Bronchial epithelial cell (primary cell): Measurements from ENCODE around the gene CDKL4. TPM values are rescaled to one million over a fixed set of nuclear protein-coding genes. Genes with fewer than 3 reads are reported as not detected.
"Not testable (repeated sequence)": the region's sequence is repeated elsewhere in the genome, so short reads cannot be mapped to it uniquely, and the experiment has no call there.

ENCODE experiments used
- DNase-seq: peaks from one replicate; pipeline ENCODE4 v3.0.0-alpha.2; 2010; ENCODE audit warnings: low read depth
- FAIRE-seq: peaks from 2 replicates; lab custom pipeline; 2011; peaks lifted over from hg19 to GRCh38; lab: Jason Lieb, UNC
- H3K27me3 ChIP-seq: 2 replicates; pipeline ENCODE4 v1.5.1; 2011; ENCODE audit warnings: low read length; ENCODE audit not compliant: control insufficient read depth, insufficient read depth
- H3K36me3 ChIP-seq: 2 replicates; pipeline ENCODE4 v1.5.1; 2011; ENCODE audit warnings: low read length; ENCODE audit not compliant: control insufficient read depth, insufficient read depth
- H3K4me3 ChIP-seq: 2 replicates; pipeline ENCODE4 v1.5.1; 2011; ENCODE audit warnings: mild to moderate bottlenecking, low read depth, low read length, control low read depth
- total RNA-seq: library from RNA; depleted of rRNA; stranded (reverse); fragments of >200 nt; gene quantifications from 2 replicates; pipeline ENCODE4 v1.2.1, GENCODE V29; 2014
- TF ChIP-seq, protein P1 (sequence below): IDR thresholded peaks from 2 replicates; pipeline ENCODE4 v1.5.1; 2011; ENCODE audit warnings: mild to moderate bottlenecking, moderate library complexity, low read length, control low read depth, inconsistent platforms; ENCODE audit not compliant: insufficient read depth, severe bottlenecking

CDKL4 gene
- total RNA-seq, 1 donor from 2014 or later: 0.26 TPM

DNA sequence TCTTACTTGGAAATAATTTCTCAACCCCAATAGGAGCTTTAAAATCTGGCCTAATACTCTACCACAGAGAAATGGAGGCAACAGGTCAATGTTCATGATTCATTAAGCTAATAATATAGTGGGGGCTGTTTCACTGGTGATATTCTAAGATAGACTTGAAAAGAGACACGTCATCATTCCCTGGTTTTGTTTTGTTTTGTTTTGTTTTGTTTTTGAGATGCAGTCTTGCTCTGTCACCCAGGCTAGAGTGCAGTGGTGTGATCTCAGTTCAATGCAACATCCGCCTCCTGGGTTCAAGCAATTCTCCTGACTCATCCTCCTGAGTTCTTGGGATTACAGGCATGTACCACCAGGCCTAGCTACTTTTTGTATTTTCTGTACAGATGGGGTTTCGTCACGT lies 85.4 kb downstream of the CDKL4 start:
- Histone ChIP-seq H3K4me3 (no peak overlapping the region), H3K36me3 (no peaks in the 10 kb centered on the region), H3K27me3 (peaks cover 1% of the 10 kb centered on the region)
- DNase-seq (peak; percentile 20), FAIRE-seq (no peak)
- TF ChIP-seq, protein P1, sequence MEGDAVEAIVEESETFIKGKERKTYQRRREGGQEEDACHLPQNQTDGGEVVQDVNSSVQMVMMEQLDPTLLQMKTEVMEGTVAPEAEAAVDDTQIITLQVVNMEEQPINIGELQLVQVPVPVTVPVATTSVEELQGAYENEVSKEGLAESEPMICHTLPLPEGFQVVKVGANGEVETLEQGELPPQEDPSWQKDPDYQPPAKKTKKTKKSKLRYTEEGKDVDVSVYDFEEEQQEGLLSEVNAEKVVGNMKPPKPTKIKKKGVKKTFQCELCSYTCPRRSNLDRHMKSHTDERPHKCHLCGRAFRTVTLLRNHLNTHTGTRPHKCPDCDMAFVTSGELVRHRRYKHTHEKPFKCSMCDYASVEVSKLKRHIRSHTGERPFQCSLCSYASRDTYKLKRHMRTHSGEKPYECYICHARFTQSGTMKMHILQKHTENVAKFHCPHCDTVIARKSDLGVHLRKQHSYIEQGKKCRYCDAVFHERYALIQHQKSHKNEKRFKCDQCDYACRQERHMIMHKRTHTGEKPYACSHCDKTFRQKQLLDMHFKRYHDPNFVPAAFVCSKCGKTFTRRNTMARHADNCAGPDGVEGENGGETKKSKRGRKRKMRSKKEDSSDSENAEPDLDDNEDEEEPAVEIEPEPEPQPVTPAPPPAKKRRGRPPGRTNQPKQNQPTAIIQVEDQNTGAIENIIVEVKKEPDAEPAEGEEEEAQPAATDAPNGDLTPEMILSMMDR: no peak

GRCh38 chr2:39156846-39157245 lies 86.9 kb downstream of the CDKL4 start:
- FAIRE-seq: no peak
- H3K36me3 ChIP-seq: no peaks in the 10 kb centered on the region
- TF ChIP-seq, protein P1: no peak
- no peak for DNase-seq
- no peaks in the 10 kb centered on the region for H3K27me3 ChIP-seq
- no peak overlapping the region for H3K4me3 ChIP-seq

DNA sequence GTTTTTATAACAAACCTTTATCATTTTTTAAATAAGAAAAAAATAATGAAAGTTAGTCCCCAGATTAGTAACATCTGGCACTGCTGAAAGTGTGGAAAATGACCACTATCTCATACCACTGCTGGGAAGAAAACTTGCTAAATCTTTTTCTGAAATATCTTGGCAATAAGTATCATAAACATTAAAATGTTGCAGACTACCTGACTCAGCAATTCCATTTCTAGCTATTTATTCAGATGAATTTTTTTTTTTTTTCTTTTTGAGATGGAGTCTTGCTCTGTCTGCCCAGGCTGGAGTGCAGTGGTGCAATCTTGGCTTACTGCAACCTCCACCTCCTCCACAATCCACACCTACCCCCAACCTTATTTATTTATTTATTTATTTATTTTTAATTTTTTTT lies 87.7 kb downstream of the CDKL4 start:
- no peak overlapping the region for H3K4me3 ChIP-seq
- no peaks in the 10 kb centered on the region for H3K27me3 ChIP-seq
- H3K36me3 ChIP-seq: no peaks in the 10 kb centered on the region
- no peak for DNase-seq
- TF ChIP-seq, protein P1: no peak
- no peak for FAIRE-seq

DNA sequence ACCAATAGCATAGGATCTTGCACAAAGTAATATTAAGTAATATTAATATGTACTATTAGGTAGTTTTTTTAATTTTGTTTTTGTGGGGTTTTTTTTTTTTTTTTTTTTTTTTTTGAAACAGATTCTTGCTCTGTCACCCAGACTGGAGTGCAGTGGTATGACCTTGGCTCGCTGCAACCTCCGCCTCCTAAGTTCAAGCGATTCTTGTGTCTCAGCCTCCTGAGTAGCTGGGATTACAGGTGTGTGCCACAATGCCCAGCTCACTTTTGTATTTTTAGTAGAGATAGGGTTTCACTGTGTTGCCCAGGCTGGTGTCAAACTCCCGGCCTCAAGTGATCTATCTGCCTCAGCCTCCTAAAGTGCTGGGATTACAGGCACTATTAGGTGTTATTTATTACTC lies 88.2 kb downstream of the CDKL4 start:
- not testable (repeated sequence) for H3K4me3 ChIP-seq, H3K36me3 ChIP-seq, H3K27me3 ChIP-seq, DNase-seq, FAIRE-seq

DNA sequence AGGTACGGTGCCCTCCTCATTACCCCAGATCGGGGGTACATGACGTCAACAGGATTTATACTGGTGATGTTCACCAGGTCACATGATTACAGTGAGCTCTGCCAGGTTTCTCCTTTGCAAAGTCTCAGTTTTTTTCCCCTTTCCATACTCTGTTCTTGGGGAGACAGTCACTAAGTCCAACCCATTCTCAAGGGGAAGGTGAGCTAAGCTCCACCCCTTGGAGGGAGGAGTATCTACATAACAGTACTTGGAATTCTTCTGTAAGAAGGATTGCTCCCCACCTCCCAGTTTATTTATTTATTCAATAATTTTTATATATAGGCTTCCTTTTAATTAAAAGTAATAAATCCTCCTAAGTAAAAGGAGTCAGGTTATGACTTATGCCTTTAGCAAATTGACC lies 88.8 kb downstream of the CDKL4 start:
- TF ChIP-seq, protein P1: no peak
- no peak overlapping the region for H3K4me3 ChIP-seq
- FAIRE-seq: no peak

GRCh38 chr2:39153312-39153711 lies 90.5 kb downstream of the CDKL4 start:
- H3K4me3 ChIP-seq: no peak overlapping the region
- FAIRE-seq (no peak), DNase-seq (peak; percentile 37)
- no peaks in the 10 kb centered on the region for H3K27me3 ChIP-seq
- TF ChIP-seq, protein P1: no peak
- H3K36me3 ChIP-seq: no peaks in the 10 kb centered on the region

More for the DNA sequence above, 88.8 kb downstream of the CDKL4 start:
- Histone ChIP-seq H3K27me3 (no peaks in the 10 kb centered on the region), H3K36me3 (no peaks in the 10 kb centered on the region)
- no peak for DNase-seq
